BE2C (cell line): ENCODE results near the gene TRIB2.

Experiments used
- DNase-seq: peaks from one replicate; pipeline ENCODE4 v3.0.0-alpha.2; 2020
- H3K27me3 ChIP-seq: fragments of 250-450 bp; sonication (Bioruptor Pico); 2 replicates; pipeline ENCODE4 v1.5.1; 2020; ENCODE audit warnings: mild to moderate bottlenecking
- H3K36me3 ChIP-seq: fragments of 250-450 bp; sonication (Bioruptor Pico); 2 replicates; pipeline ENCODE4 v1.5.1; 2020; ENCODE audit warnings: mild to moderate bottlenecking
- H3K4me1 ChIP-seq: fragments of 250-450 bp; sonication (Bioruptor Pico); 2 replicates; pipeline ENCODE4 v1.5.1; 2020
- H3K4me3 ChIP-seq: 2 replicates; pipeline ENCODE4 v1.5.1; 2011; ENCODE audit warnings: low read depth, low read length
- H3K9me3 ChIP-seq: fragments of 250-450 bp; sonication (Bioruptor Pico); 2 replicates; pipeline ENCODE4 v1.5.1; 2020
- TF ChIP-seq, protein P1 (sequence below): IDR thresholded peaks from 2 replicates; pipeline ENCODE4 v1.5.1; 2012; ENCODE audit warnings: mild to moderate bottlenecking, low read depth, low read length

TRIB2 gene

GRCh38 chr2:12761104-12761503, 44.4 kb downstream of the TRIB2 start:
- H3K27me3 ChIP-seq = no peaks in the 10 kb centered on the region
- no peaks in the 10 kb centered on the region for H3K36me3 ChIP-seq
- TF ChIP-seq, protein P1, sequence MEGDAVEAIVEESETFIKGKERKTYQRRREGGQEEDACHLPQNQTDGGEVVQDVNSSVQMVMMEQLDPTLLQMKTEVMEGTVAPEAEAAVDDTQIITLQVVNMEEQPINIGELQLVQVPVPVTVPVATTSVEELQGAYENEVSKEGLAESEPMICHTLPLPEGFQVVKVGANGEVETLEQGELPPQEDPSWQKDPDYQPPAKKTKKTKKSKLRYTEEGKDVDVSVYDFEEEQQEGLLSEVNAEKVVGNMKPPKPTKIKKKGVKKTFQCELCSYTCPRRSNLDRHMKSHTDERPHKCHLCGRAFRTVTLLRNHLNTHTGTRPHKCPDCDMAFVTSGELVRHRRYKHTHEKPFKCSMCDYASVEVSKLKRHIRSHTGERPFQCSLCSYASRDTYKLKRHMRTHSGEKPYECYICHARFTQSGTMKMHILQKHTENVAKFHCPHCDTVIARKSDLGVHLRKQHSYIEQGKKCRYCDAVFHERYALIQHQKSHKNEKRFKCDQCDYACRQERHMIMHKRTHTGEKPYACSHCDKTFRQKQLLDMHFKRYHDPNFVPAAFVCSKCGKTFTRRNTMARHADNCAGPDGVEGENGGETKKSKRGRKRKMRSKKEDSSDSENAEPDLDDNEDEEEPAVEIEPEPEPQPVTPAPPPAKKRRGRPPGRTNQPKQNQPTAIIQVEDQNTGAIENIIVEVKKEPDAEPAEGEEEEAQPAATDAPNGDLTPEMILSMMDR = no peak
- H3K4me1 ChIP-seq = peaks cover 7% of the 10 kb centered on the region
- no peaks in the 10 kb centered on the region for H3K9me3 ChIP-seq
- DNase-seq = no peak
- H3K4me3 ChIP-seq = no peak overlapping the region

- no peaks in the 10 kb centered on the region for H3K9me3 ChIP-seq
- no peak overlapping the region for H3K4me3 ChIP-seq
- TF ChIP-seq, protein P1 = no peak
- H3K36me3 ChIP-seq = no peaks in the 10 kb centered on the region
- H3K27me3 ChIP-seq = no peaks in the 10 kb centered on the region
- no peak for DNase-seq
- H3K4me1 ChIP-seq = peaks cover 5% of the 10 kb centered on the region
Observed at GRCh38 chr2:12762337-12762736, 45.6 kb downstream of the TRIB2 start.

DNA sequence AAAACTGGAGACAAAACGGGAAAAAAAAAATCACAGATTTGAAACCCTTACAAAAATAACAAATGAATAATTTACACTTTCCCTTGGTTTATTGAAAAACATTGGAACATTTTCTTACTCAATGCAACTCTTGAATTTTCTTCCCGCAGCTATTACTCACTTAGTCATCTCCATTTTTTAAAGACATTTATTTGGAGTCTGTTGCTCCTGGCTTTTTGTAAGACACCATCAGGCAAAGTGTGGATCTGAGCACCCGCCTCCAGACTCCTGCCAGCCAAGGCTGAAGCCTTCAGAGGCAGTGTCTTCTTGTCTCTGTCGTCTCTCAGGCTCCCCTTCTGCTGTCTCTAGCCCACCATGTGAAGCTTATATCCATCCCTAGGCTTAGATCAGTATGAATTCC, 46.2 kb downstream of the TRIB2 start:
- Histone ChIP-seq H3K4me1 (peaks cover 5% of the 10 kb centered on the region), H3K27me3 (no peaks in the 10 kb centered on the region), H3K36me3 (no peaks in the 10 kb centered on the region), H3K4me3 (no peak overlapping the region), H3K9me3 (no peaks in the 10 kb centered on the region)
- DNase-seq = no peak
- TF ChIP-seq, protein P1 = no peak

- Histone ChIP-seq H3K9me3 (no peaks in the 10 kb centered on the region), H3K36me3 (no peaks in the 10 kb centered on the region), H3K27me3 (no peaks in the 10 kb centered on the region), H3K4me1 (peaks cover 5% of the 10 kb centered on the region), H3K4me3 (no peak overlapping the region)
- no peak for DNase-seq
- TF ChIP-seq, protein P1 = no peak
Observed at GRCh38 chr2:12763486-12763885, 46.8 kb downstream of the TRIB2 start.

- no peaks in the 10 kb centered on the region for H3K36me3 ChIP-seq
- H3K9me3 ChIP-seq = no peaks in the 10 kb centered on the region
- H3K27me3 ChIP-seq = no peaks in the 10 kb centered on the region
- TF ChIP-seq, protein P1 = no peak
- no peak for DNase-seq
- no peak overlapping the region for H3K4me3 ChIP-seq
- peaks cover 5% of the 10 kb centered on the region for H3K4me1 ChIP-seq
Observed at GRCh38 chr2:12764075-12764730, 47.5 kb downstream of the TRIB2 start.

GRCh38 chr2:12764849-12765605, 48.3 kb downstream of the TRIB2 start:
- Histone ChIP-seq H3K4me1 (peaks cover 5% of the 10 kb centered on the region), H3K36me3 (no peaks in the 10 kb centered on the region), H3K9me3 (no peaks in the 10 kb centered on the region), H3K27me3 (no peaks in the 10 kb centered on the region), H3K4me3 (no peak overlapping the region)
- TF ChIP-seq, protein P1 = no peak
- DNase-seq = no peak
